GM18526 (cell line): ENCODE measurements around the gene FHL1.

ENCODE experiments used
- POLR2A ChIP-seq: IDR thresholded peaks from 3 replicates; pipeline ENCODE4 v1.6.1; 2011; ENCODE audit not compliant: insufficient read length; ENCODE audit errors: extremely low read depth

Gene FHL1

DNA sequence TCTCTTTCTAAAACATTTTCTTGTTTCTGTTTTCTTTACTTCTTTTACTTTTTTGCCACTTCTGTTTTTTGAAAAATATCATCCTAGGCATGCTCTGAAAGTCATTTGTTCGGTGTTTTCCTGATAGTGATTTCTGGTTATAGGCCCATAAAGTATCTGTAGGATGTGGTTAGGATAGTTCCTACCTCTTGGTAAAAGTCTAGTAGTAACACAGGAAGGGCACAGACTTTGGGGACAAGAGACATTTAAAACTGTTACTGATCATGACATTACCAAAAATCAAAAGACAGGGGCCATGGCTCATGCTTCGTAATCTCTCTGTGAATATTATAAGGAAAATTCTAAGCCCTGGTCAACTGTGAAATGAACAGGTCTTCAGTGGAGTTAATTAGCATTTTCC, 44.8 kb downstream of the FHL1 start:
- TF ChIP-seq POLR2A, result no peak

DNA sequence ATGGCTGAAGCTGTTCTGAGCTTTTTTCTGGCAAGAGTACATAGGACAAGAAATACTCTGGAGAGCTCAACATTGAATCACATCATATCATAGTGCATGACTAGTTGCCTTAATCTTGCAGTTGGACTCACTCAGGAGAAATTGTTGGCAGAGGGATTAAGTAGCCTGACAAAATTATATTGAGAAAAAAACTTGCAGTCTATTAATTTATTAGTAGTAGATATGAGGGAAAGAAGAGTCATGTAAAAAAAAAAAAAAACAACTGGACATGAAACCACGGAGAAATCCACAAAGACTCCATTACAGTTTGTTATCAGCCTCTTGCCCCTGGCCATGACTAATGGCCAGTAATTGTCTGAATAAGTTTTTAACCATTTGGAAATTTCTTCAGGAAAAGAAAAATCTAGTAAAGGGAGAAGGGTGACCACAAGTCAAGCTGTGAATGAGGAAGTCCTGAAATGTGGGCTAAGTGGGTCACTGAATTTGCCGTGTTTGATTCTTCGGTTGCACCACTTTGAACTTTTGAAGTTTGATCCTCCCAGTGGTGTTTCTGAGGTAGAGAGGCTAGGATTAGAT, 45.6 kb downstream of the FHL1 start:
- TF ChIP-seq POLR2A, result no peak

DNA sequence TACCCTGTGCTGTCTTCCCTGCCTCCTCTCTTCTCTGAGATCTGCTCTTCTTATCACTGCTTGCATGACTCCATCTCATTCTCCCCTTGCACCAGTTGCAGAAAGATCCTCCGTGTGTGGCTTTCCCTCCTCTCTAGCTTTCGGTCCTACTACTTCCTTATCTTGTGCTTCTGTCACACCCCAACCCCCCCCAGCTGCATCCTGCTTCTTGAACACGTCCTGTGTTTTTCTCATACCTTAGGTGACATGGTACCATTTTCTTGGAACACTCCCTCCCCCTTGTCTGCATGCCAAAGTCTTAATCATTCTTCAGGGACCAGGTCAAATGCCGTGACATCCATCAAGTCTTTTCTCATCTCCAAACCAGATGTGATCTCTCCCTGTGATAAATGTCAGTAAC, 46.4 kb downstream of the FHL1 start:
- no peak for TF ChIP-seq POLR2A

GRCh38 chrX:136194536-136194935, 47.2 kb downstream of the FHL1 start:
- no peak for TF ChIP-seq POLR2A

GRCh38 chrX:136195247-136195646, 47.9 kb downstream of the FHL1 start:
- no peak for TF ChIP-seq POLR2A

GRCh38 chrX:136196691-136197155, 49.4 kb downstream of the FHL1 start:
- no peak for TF ChIP-seq POLR2A

- no peak for TF ChIP-seq POLR2A
Observed at GRCh38 chrX:136198010-136198409, 50.7 kb downstream of the FHL1 start.

GRCh38 chrX:136198678-136199243, 51.4 kb downstream of the FHL1 start:
- TF ChIP-seq POLR2A, result no peak

DNA sequence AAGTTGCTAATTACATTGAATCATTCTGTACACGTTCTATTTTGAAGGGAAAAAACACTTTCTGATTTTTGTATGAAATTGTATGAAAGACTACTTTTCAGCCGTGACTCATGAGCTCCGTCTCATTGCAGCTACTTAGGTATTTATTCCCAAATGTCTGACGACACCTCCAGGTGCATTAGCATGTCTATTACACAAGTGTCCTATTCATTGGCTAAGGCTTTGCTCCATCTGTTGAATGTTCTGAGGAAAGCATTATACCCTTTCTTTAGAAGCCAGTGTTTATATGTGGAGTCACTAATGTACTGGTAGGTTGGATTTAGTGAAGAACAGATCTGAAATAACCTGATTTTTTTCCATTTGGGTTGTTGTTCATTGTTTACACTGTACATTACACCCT, 52.0 kb downstream of the FHL1 start:
- no peak for TF ChIP-seq POLR2A

GRCh38 chrX:136200466-136200865, 53.1 kb downstream of the FHL1 start:
- TF ChIP-seq POLR2A, result no peak

DNA sequence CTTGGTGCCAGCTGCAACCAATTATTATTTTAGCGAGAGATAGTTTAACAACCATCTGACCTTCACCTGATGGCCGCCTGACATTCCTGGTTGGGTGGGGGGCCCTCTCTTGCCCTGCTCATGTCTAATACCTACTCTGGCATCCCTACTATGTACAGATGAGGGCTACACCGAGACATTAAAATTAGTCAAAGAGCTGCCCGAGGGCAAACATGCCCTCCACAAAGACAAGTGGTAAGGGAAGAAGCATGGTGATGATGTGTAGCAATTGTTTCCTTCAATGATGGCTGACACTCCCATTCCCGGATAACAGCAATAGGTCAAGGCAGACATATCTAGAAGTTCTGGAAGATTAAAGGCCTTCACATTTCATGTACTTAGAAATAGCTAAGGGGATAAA, 54.3 kb downstream of the FHL1 start:
- no peak for TF ChIP-seq POLR2A

DNA sequence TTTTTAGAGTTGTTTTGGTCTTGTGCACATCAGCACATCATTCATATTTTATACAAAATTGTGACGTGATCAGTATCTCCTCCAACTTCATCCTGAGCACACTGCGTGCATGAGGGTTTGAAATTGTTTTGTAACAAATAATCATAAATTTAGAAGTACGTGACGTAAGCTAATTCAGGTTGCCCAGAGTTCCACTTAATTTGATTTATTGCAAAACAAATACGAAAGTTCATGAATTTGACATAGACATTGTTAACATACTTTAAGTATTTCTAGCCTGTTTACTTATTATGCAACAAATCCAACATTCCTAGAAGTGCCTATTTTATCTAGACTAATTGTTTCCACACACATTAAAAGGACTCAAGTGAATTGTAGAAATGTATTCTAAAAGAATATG, 55.6 kb downstream of the FHL1 start:
- TF ChIP-seq POLR2A, result no peak

DNA sequence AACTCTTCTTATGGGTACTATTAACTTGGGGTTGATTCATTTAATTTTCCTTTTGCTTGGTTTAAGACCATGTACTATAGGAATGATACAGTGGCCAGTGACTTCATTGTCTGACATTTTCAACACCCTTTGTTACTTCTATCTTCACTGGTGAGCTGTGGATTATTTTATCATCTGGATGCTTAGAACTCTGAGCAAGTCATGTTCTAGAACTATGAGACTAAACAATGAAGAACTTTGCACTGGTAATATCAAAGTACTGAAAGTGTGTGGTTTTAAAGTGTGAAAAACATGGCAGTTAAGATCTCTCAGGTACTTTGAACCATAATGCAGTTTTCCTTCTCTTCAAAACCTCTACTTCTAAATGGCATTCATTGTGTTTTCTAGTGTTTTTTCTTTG, 56.1 kb downstream of the FHL1 start:
- no peak for TF ChIP-seq POLR2A

- no peak for TF ChIP-seq POLR2A
Observed at GRCh38 chrX:136203951-136204350, 56.6 kb downstream of the FHL1 start.

DNA sequence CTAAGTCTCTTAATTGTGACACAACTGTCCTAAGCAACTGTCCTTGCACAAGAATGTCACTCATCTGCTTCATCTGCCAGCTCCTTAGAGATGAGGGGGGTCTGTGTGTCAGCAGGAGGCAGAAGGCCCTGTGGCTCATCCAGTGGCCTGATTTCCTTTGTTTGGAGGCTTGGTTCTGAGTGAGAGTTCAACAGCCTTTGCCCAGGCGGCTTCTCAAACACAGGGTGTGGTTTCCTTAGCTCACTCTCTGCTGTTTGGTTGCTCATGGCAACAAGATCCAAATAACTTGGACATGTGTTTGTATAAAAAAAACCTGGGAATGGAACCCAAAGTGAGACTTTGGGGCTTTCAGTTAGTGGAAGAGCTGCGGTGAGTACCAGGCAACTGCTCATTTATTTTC, 57.2 kb downstream of the FHL1 start:
- TF ChIP-seq POLR2A, result no peak

- TF ChIP-seq POLR2A, result no peak
Observed at GRCh38 chrX:136205882-136206380, 58.6 kb downstream of the FHL1 start.

DNA sequence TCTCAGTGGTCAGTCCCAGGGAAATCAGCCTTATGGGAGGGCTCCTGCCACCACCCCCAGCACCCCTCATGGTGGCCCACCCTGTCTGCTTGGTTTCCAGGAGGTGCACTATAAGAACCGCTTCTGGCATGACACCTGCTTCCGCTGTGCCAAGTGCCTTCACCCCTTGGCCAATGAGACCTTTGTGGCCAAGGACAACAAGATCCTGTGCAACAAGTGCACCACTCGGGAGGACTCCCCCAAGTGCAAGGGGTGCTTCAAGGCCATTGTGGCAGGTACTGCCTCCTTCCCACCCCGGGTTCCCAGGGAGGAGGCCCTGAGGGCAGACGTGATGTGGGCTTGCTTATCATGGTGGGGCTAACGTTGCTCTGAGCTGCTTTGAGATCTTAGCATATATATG, 59.6 kb downstream of the FHL1 start:
- no peak for TF ChIP-seq POLR2A
